GM12878 (cell line): ENCODE data around the gene ACOT7. TPM values are rescaled to one million over a fixed set of nuclear protein-coding genes. Genes with fewer than 3 reads are reported as not detected.

Experiments used
- ATAC-seq: fragments of 200-7000 bp; cut with Tn5 transposase; 3 replicates; pipeline ENCODE4 v1.9.1; 2020; ENCODE audit warnings: mild to moderate bottlenecking, moderate library complexity
- BruUV-seq: library from RNA; stranded (reverse); fragments of 400-500 nt; replicated peaks from 2 replicates; lab custom pipeline; 2021; lab: Mats Ljungman, UMichigan
- CTCF ChIA-PET: fragments of 300-600 bp; sonication (Branson Sonifier 250); formaldehyde crosslinking; extraction: SDS; loops from one replicate; lab custom pipeline; 2021; ENCODE audit warnings: inconsistent platforms; lab: Yijun Ruan, JAX
- POLR2A ChIA-PET: fragments of 350-600 bp; formaldehyde crosslinking; extraction: SDS; loops from one replicate; lab custom pipeline; 2021; ENCODE audit warnings: inconsistent platforms; lab: Charles Lee
- RAD21 ChIA-PET: fragments of 300-600 bp; sonication (Branson Sonifier 250); formaldehyde crosslinking; loops from one replicate; lab custom pipeline; 2023; ENCODE audit warnings: antibody characterized with exemption; ENCODE audit not compliant: unreplicated experiment; lab: Charles Lee
- SMC1A ChIA-PET: fragments of 300-600 bp; sonication (Branson Sonifier 250); formaldehyde crosslinking; loops from one replicate; lab custom pipeline; 2023; ENCODE audit not compliant: unreplicated experiment, uncharacterized antibody; lab: Charles Lee
- DNase-seq: peaks from one replicate; pipeline ENCODE4 v3.0.0-alpha.2; 2011; ENCODE audit warnings: low read depth, low spot score
- FAIRE-seq: peaks from 3 replicates; lab custom pipeline; 2011; peaks lifted over from hg19 to GRCh38; lab: Jason Lieb, UNC
- H2AFZ ChIP-seq: 2 replicates; pipeline ENCODE4 v1.6.0; 2011; ENCODE audit warnings: low read depth, low read length, control low read depth; ENCODE audit not compliant: control insufficient read depth
- H3K27ac ChIP-seq: 2 replicates; pipeline ENCODE4 v1.5.1; 2011; ENCODE audit warnings: control low read depth; ENCODE audit not compliant: control insufficient read depth, insufficient read depth
- H3K27me3 ChIP-seq, 2 experiments: replicated peaks in 1 of 2; 2 replicates each; pipeline versions ENCODE4 v1.6.0 to v1.6.1; 2011; ENCODE audit warnings: low read length in 1 of 2; ENCODE audit not compliant: control insufficient read depth in 2 of 2, insufficient read depth in 2 of 2
- H3K36me3 ChIP-seq, 2 experiments: 2 replicates each; pipeline ENCODE4 v1.5.1; 2011; ENCODE audit warnings: low read length in 1 of 2; ENCODE audit not compliant: control insufficient read depth in 2 of 2, insufficient read depth in 2 of 2
- H3K4me1 ChIP-seq: 2 replicates; pipeline ENCODE4 v1.6.1; 2011; ENCODE audit warnings: mild to moderate bottlenecking, low read length, moderate library complexity, mixed read lengths; ENCODE audit not compliant: control insufficient read depth, insufficient read depth
- H3K4me2 ChIP-seq: 2 replicates; pipeline ENCODE4 v1.6.0; 2011; ENCODE audit warnings: control low read depth; ENCODE audit not compliant: control insufficient read depth, insufficient read depth
- H3K4me3 ChIP-seq: fragments of 200-600 bp; sonication (generic); 2 replicates; pipeline ENCODE4 v1.5.1; 2016
- H3K79me2 ChIP-seq: 2 replicates; pipeline ENCODE4 v1.6.0; 2011; ENCODE audit warnings: low read length; ENCODE audit not compliant: control insufficient read depth, insufficient read depth
- H3K9ac ChIP-seq: 2 replicates; pipeline ENCODE4 v1.8.0; 2011; ENCODE audit warnings: low read length, control low read depth, mixed read lengths; ENCODE audit not compliant: control insufficient read depth, insufficient read depth
- H3K9me3 ChIP-seq: replicated peaks from 3 replicates; pipeline ENCODE4 v1.5.1; 2011; ENCODE audit warnings: mild to moderate bottlenecking, low read length; ENCODE audit not compliant: control insufficient read depth, insufficient read depth
- H4K20me1 ChIP-seq: 2 replicates; pipeline ENCODE4 v1.6.0; 2011; ENCODE audit not compliant: control insufficient read depth, insufficient read depth
- HDGF ChIP-seq: fragments of 450-650 bp; IDR thresholded peaks from 2 replicates; pipeline ENCODE4 v1.6.1; 2016; ENCODE audit warnings: antibody characterized with exemption
- RAD21 ChIP-seq: IDR thresholded peaks from 2 replicates; pipeline ENCODE4 v1.6.1; 2011; ENCODE audit warnings: mild to moderate bottlenecking, low read depth, low read length, moderate library complexity; ENCODE audit not compliant: insufficient read depth
- ZNF622 ChIP-seq: fragments of 450-650 bp; IDR thresholded peaks from 2 replicates; pipeline ENCODE4 v1.6.1; 2017; ENCODE audit warnings: mild to moderate bottlenecking, inconsistent platforms
- ZSCAN29 ChIP-seq: fragments of 450-650 bp; IDR thresholded peaks from 2 replicates; pipeline ENCODE4 v1.6.1; 2017; ENCODE audit warnings: mild to moderate bottlenecking, moderate library complexity
- WGBS: methylation state at CpG from one replicate; pipeline ENCODE4 v1.1.6; 2016; ENCODE audit warnings: low lambda C conversion rate; ENCODE audit not compliant: insufficient replicate concordance, insufficient coverage; ENCODE audit errors: missing lambda C conversion rate; 5-methylcytosine and 5-hydroxymethylcytosine counted together
- in situ Hi-C: fragments of 300-500 bp; cut with MboI; formaldehyde crosslinking; loops from 9 replicates; pipeline ENCODE4 v1.14.3; 2018; ENCODE audit warnings: mixed read lengths
- intact Hi-C: fragments of 100-400 bp; cut with micrococcal nuclease; formaldehyde crosslinking; loops from one replicate; pipeline ENCODE4 v1.14.2; 2022; ENCODE audit not compliant: unreplicated experiment
- polyA plus RNA-seq, 11 experiments: library from polyadenylated mRNA; depleted of rRNA in 4 of 11; unstranded in 6 of 11; stranded (reverse) in 5 of 11; fragments of >200 nt; fragmentation: Nextera tagmentation in 4 of 11; fragmentation: Illumina TruSeq in 1 of 11; extraction: Ambion mirVana in 4 of 11; extraction: Trizol in 1 of 11; gene quantifications; 1 replicate in 1 of 11; 2 replicates in 10 of 11; pipeline versions ENCODE4 v1.2.1 to v1.2.3, GENCODE V29; 2011 to 2016; ENCODE audit warnings: inconsistent platforms in 2 of 11, missing spikeins in 2 of 11, low read depth in 1 of 11
- total RNA-seq, 4 experiments: library from RNA; depleted of rRNA in 3 of 4; stranded (reverse); fragments of >200 nt in 3 of 4; fragmentation: Illumina TruSeq in 1 of 4; extraction: Trizol in 1 of 4; gene quantifications; 2 replicates each; pipeline versions ENCODE4 v1.2.1 to v1.2.3, GENCODE V29; 2013 to 2021
- TF ChIP-seq, protein P1 (sequence below), 3 experiments: IDR thresholded peaks in 2 of 3; conservative IDR thresholded peaks in 1 of 3; 2 replicates each; pipeline ENCODE4 v1.5.1; 2011; ENCODE audit warnings: low read depth in 3 of 3, low read length in 3 of 3, mild to moderate bottlenecking in 3 of 3, control low read depth in 2 of 3, moderate library complexity in 2 of 3, inconsistent platforms in 1 of 3, mixed read lengths in 1 of 3; ENCODE audit not compliant: control insufficient read depth in 2 of 3, insufficient read depth in 1 of 3; ENCODE audit errors: extremely low read depth in 1 of 3

ACOT7 gene
- total and polyA plus RNA-seq, 10 of the 15 experiments (the other 5 are each of a cell fraction or from before 2014, with no cell fraction given) = 8.9 to 206 (median 61.2) TPM

DNA sequence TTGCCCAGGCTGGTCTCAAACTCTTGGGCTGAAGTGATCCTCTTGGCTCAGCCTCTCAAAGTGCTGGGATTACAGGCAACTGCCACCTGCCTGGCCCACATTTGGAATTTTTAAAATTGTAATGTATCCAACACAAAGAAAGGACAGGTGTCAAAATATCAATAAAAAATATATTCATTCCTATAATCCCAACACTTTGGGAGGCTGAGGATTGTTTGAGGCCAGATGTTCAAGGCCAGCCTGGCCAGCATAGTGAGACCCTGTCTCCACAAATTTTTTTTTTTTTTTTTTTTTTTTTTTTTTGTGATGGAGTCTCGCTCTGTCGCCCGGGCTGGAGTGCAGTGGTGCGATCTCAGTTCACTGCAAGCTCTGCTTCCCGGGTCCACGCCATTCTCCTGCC lies 16.2 kb upstream of the ACOT7 start (continued):
- no peak for TF ChIP-seq ZSCAN29

DNA sequence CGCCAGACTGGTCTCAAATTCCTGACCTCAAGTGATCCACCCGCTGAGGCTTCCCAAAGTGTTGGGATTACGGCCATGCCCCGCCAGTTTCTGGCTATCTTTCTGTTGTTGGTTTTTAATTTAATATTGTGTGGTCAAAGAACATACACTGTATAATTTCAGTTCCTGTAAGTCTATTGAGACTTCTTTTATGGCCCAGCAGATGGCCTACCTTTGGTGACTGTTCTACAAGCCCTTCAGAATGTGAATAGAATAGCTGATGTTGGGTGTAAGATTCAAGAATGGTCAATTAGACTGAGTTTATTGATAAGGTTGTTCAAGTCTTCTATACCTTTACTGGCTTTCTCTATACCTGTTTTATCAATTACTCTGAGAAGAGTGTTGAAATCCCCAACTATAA lies 15.5 kb upstream of the ACOT7 start:
- Histone ChIP-seq H3K27me3 (no peaks in the 10 kb centered on the region), H2AFZ (no peak overlapping the region), H3K36me3 (no peaks in the 10 kb centered on the region), H3K4me2 (no peak overlapping the region), H3K79me2 (no peaks in the 10 kb centered on the region), H3K27ac (no peak overlapping the region), H3K9me3 (no peaks in the 10 kb centered on the region), H3K9ac (no peak overlapping the region), H4K20me1 (no peaks in the 10 kb centered on the region), H3K4me3 (no peak overlapping the region), H3K4me1 (no peaks in the 10 kb centered on the region)
- 0 out of 2 replicates have a peak, but pooled peaks have one; percentile 4 for TF ChIP-seq RAD21
- no peak for TF ChIP-seq HDGF
- no peak for TF ChIP-seq ZNF622
- TF ChIP-seq, protein P1, sequence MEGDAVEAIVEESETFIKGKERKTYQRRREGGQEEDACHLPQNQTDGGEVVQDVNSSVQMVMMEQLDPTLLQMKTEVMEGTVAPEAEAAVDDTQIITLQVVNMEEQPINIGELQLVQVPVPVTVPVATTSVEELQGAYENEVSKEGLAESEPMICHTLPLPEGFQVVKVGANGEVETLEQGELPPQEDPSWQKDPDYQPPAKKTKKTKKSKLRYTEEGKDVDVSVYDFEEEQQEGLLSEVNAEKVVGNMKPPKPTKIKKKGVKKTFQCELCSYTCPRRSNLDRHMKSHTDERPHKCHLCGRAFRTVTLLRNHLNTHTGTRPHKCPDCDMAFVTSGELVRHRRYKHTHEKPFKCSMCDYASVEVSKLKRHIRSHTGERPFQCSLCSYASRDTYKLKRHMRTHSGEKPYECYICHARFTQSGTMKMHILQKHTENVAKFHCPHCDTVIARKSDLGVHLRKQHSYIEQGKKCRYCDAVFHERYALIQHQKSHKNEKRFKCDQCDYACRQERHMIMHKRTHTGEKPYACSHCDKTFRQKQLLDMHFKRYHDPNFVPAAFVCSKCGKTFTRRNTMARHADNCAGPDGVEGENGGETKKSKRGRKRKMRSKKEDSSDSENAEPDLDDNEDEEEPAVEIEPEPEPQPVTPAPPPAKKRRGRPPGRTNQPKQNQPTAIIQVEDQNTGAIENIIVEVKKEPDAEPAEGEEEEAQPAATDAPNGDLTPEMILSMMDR (IDR thresholded peaks at IDR 0.05 in 2 of 3, conservative IDR thresholded peaks at IDR 0.05 in 1 of 3; ENCODE audit: control insufficient read depth in 2 of 3, extremely low read depth in 1 of 3, insufficient read depth in 1 of 3, low read depth in 3 of 3, low read length in 3 of 3) = peak in 2 of 3 experiments; percentile 9 to 14; a peak in 2 of 6 replicates
- BruUV-seq = no TSS peak
- POLR2A ChIA-PET = interaction anchor here (0.6 to 0.9 kb wide), 3 partner anchors 11 to 17 kb away, joined by 3 to 5 read pairs (median 3); partner anchors contain the start of gene HES2
- in situ Hi-C loops = no loop called here
- WGBS = 46% methylated on average over 4 of the region's 4 CpGs
- FAIRE-seq (no peak), DNase-seq (no peak), ATAC-seq (peak; percentile 61)
- RAD21 ChIA-PET = interaction anchor here (1.0 to 1.1 kb wide), 2 partner anchors 47 to 60 kb away, joined by 3 read pairs; no protein-coding TSS in a partner anchor
- intact Hi-C loops = no loop called here
- CTCF ChIA-PET = interaction anchor here (1.1 to 21.2 kb wide), 3 partner anchors 30 to 60 kb away, joined by 3 to 276 read pairs (median 86); no protein-coding TSS in a partner anchor
- SMC1A ChIA-PET = interaction anchor here (1.1 to 1.4 kb wide), 2 partner anchors 29 to 52 kb away, joined by 3 to 6 read pairs; no protein-coding TSS in a partner anchor
